Activated naive CD8-positive, alpha-beta T cell treated with anti-CD3 and anti-CD28 coated beads, Interleukin-2, amount 10 ng/mL, durations not matched to agents 7 days and 5 days (primary cell): ENCODE data around the gene RGS19. TPM values are rescaled to one million over a fixed set of nuclear protein-coding genes. Genes with fewer than 3 reads are reported as not detected.
A peak's percentile ranks its signal among the peaks of the same experiment; 100 is the strongest.

Experiments
- ATAC-seq: fragments of 150-1000 bp; cut with Tn5 transposase; one replicate; pipeline ENCODE4 v1.10.0; 2021; ENCODE audit warnings: low read depth, moderate library complexity
- POLR2A ChIA-PET: fragments of 350-600 bp; sonication (Branson Sonifier 250); formaldehyde crosslinking; loops from one replicate; lab custom pipeline; 2021; ENCODE audit warnings: antibody characterized with exemption; lab: Charles Lee
- DNase-seq: peaks from one replicate; pipeline ENCODE4 v3.0.0; 2021
- H3K27ac Mint-ChIP-seq: one replicate; pipeline ENCODE4 v1.8.0; 2022; ENCODE audit warnings: mild to moderate bottlenecking, mixed read lengths
- H3K27me3 Mint-ChIP-seq: one replicate; pipeline ENCODE4 v1.8.0; 2022; ENCODE audit warnings: mild to moderate bottlenecking, moderate library complexity, mixed read lengths
- H3K36me3 Mint-ChIP-seq: one replicate; pipeline ENCODE4 v1.8.0; 2021; ENCODE audit warnings: mild to moderate bottlenecking, mixed read lengths
- H3K4me1 Mint-ChIP-seq: one replicate; pipeline ENCODE4 v1.8.0; 2021; ENCODE audit warnings: mixed read lengths
- H3K4me3 Mint-ChIP-seq: one replicate; pipeline ENCODE4 v1.8.0; 2022; ENCODE audit warnings: mild to moderate bottlenecking, moderate library complexity, mixed read lengths
- H3K9me3 Mint-ChIP-seq: one replicate; pipeline ENCODE4 v1.8.0; 2021; ENCODE audit warnings: mixed read lengths
- total RNA-seq, 2 experiments: library from RNA; stranded (reverse); gene quantifications; one replicate each; pipeline ENCODE4 v1.2.3, GENCODE V29; 2021

Gene RGS19
- total RNA-seq, 2 experiments from 2014 or later, result 95.1 to 106 TPM

- peaks cover 4% of the 10 kb centered on the region for H3K9me3 Mint-ChIP-seq
- H3K27me3 Mint-ChIP-seq, result peaks cover 28% of the 10 kb centered on the region
- peak; percentile 49 for DNase-seq
- no peak for ATAC-seq
- H3K4me1 Mint-ChIP-seq, result peaks cover 28% of the 10 kb centered on the region
- POLR2A ChIA-PET, result interaction anchor here (1.0 to 2.1 kb wide), 4 partner anchors 11 to 562 kb away, joined by 3 to 13 read pairs (median 4); partner anchors contain the start of genes DNAJC5 and PPDPF
- H3K4me3 Mint-ChIP-seq, result peak overlapping the region; percentile 82
- H3K27ac Mint-ChIP-seq, result peak overlapping the region; percentile 54
- peaks cover 3% of the 10 kb centered on the region for H3K36me3 Mint-ChIP-seq
Measured at GRCh38 chr20:64082820-64083377, 3.6 kb upstream of the RGS19 start.

- H3K9me3 Mint-ChIP-seq, result peaks cover 2% of the 10 kb centered on the region
- peak overlapping the region; percentile 9 for H3K27ac Mint-ChIP-seq
- peaks cover 28% of the 10 kb centered on the region for H3K27me3 Mint-ChIP-seq
- DNase-seq (peak; percentile 48), ATAC-seq (no peak)
- peaks cover 5% of the 10 kb centered on the region for H3K36me3 Mint-ChIP-seq
- POLR2A ChIA-PET, result interaction anchor here (1.0 to 1.2 kb wide), 3 partner anchors 42 to 561 kb away, joined by 3 to 4 read pairs (median 3); partner anchors contain the start of gene DNAJC5
- peaks cover 28% of the 10 kb centered on the region for H3K4me1 Mint-ChIP-seq
- peak overlapping the region; percentile 82 for H3K4me3 Mint-ChIP-seq
Measured at GRCh38 chr20:64082126-64082731, 2.9 kb upstream of the RGS19 start.

- Mint-ChIP-seq H3K27ac (peak overlapping the region; percentile 9), H3K9me3 (peaks cover under 1% of the 10 kb centered on the region), H3K4me1 (peaks cover 29% of the 10 kb centered on the region), H3K36me3 (peaks cover 5% of the 10 kb centered on the region), H3K4me3 (peak overlapping the region; percentile 5), H3K27me3 (peaks cover 25% of the 10 kb centered on the region)
- POLR2A ChIA-PET, result interaction anchor here (1.0 to 1.2 kb wide), 2 partner anchors 41 to 561 kb away, joined by 3 to 4 read pairs; no protein-coding TSS in a partner anchor
- DNase-seq (no peak), ATAC-seq (no peak)
Measured at GRCh38 chr20:64081624-64081964, 2.3 kb upstream of the RGS19 start.

- no peak for DNase-seq
- Mint-ChIP-seq H3K9me3 (no peaks in the 10 kb centered on the region), H3K36me3 (peaks cover 6% of the 10 kb centered on the region), H3K4me1 (peaks cover 30% of the 10 kb centered on the region), H3K27ac (peak overlapping the region; percentile 72), H3K4me3 (peak overlapping the region; percentile 82), H3K27me3 (peaks cover 22% of the 10 kb centered on the region)
- ATAC-seq, result no peak
- POLR2A ChIA-PET, result interaction anchor here (0.7 to 7.0 kb wide), 4 partner anchors 14 to 42 kb away, joined by 3 to 114 read pairs (median 16); no protein-coding TSS in a partner anchor
Measured at GRCh38 chr20:64080813-64081623, 1.7 kb upstream of the RGS19 start.

- peaks cover 11% of the 10 kb centered on the region for H3K36me3 Mint-ChIP-seq
- POLR2A ChIA-PET, result interaction anchor here (0.7 to 7.0 kb wide), 7 partner anchors 13 to 100 kb away, joined by 3 to 114 read pairs (median 16); partner anchors contain the start of genes C20orf204, PRPF6, SAMD10 and TCEA2
- no peaks in the 10 kb centered on the region for H3K9me3 Mint-ChIP-seq
- H3K27ac Mint-ChIP-seq, result peak within 1 kb of the TSS; percentile 94
- DNase-seq (no peak), ATAC-seq (peak; percentile 35)
- peaks cover 36% of the 10 kb centered on the region for H3K4me1 Mint-ChIP-seq
- H3K4me3 Mint-ChIP-seq, result peak within 1 kb of the TSS; percentile 96
- H3K27me3 Mint-ChIP-seq, result peaks cover 15% of the 10 kb centered on the region
Measured at GRCh38 chr20:64080013-64080812, 895 bp upstream of the RGS19 start, which contains the start of gene OPRL1. Gene OPRL1, plus strand, starts transcription at chr20:64080082. Its CDS starts 12,639 bp downstream, at chr20:64092721.

GRCh38 chr20:64078934-64079272 lies 415 bp downstream of the RGS19 start:
- DNase-seq (no peak), ATAC-seq (no peak)
- H3K27ac Mint-ChIP-seq, result peak overlapping the region; percentile 94
- peaks cover 32% of the 10 kb centered on the region for H3K4me1 Mint-ChIP-seq
- POLR2A ChIA-PET, result interaction anchor here (0.6 to 7.0 kb wide), 10 partner anchors 12 to 1427 kb away, joined by 3 to 114 read pairs (median 6); partner anchors contain the start of genes C20orf204, PRPF6, SAMD10 and TCEA2
- peaks cover 11% of the 10 kb centered on the region for H3K36me3 Mint-ChIP-seq
- H3K4me3 Mint-ChIP-seq, result peak overlapping the region; percentile 96
- peaks cover 5% of the 10 kb centered on the region for H3K27me3 Mint-ChIP-seq
- H3K9me3 Mint-ChIP-seq, result no peaks in the 10 kb centered on the region

GRCh38 chr20:64077876-64078551 lies 1.3 kb downstream of the RGS19 start:
- H3K36me3 Mint-ChIP-seq, result peaks cover 14% of the 10 kb centered on the region

GRCh38 chr20:64077541-64077875 lies 1.8 kb downstream of the RGS19 start:
- H3K9me3 Mint-ChIP-seq, result no peaks in the 10 kb centered on the region
- H3K27me3 Mint-ChIP-seq, result peaks cover 2% of the 10 kb centered on the region
- H3K36me3 Mint-ChIP-seq, result peaks cover 14% of the 10 kb centered on the region
- H3K27ac Mint-ChIP-seq, result peak overlapping the region; percentile 94
- DNase-seq (no peak), ATAC-seq (peak; percentile 7)
- H3K4me3 Mint-ChIP-seq, result peak overlapping the region; percentile 96
- POLR2A ChIA-PET, result interaction anchor here (0.8 to 7.0 kb wide), 14 partner anchors 10 to 342 kb away, joined by 3 to 114 read pairs (median 4); partner anchors contain the start of genes SAMD10, TCEA2 and UCKL1
- H3K4me1 Mint-ChIP-seq, result peaks cover 29% of the 10 kb centered on the region

More at GRCh38 chr20:64077876-64078551, 1.3 kb downstream of the RGS19 start:
- DNase-seq, result peak; percentile 78
- ATAC-seq, result peak; percentile 62
- POLR2A ChIA-PET, result interaction anchor here (0.6 to 7.0 kb wide), 14 partner anchors 11 to 420 kb away, joined by 3 to 114 read pairs (median 4); partner anchors contain the start of genes RTEL1, SAMD10, TCEA2 and UCKL1
- Mint-ChIP-seq H3K4me1 (peaks cover 32% of the 10 kb centered on the region), H3K4me3 (peak overlapping the region; percentile 96), H3K9me3 (no peaks in the 10 kb centered on the region), H3K27me3 (peaks cover 2% of the 10 kb centered on the region), H3K27ac (peak overlapping the region; percentile 94)

GRCh38 chr20:64077094-64077493 lies 2.2 kb downstream of the RGS19 start:
- Mint-ChIP-seq H3K4me1 (peaks cover 29% of the 10 kb centered on the region), H3K27ac (peak overlapping the region; percentile 94), H3K36me3 (peaks cover 14% of the 10 kb centered on the region), H3K27me3 (no peaks in the 10 kb centered on the region), H3K9me3 (no peaks in the 10 kb centered on the region), H3K4me3 (peak overlapping the region; percentile 96)
- DNase-seq (peak; percentile 70), ATAC-seq (peak; percentile 23)
- POLR2A ChIA-PET, result interaction anchor here (0.8 to 7.0 kb wide), 9 partner anchors 10 to 248 kb away, joined by 3 to 114 read pairs (median 5); partner anchors contain the start of genes SAMD10 and TCEA2

- Mint-ChIP-seq H3K4me1 (peaks cover 24% of the 10 kb centered on the region), H3K27me3 (no peaks in the 10 kb centered on the region), H3K27ac (peak overlapping the region; percentile 48), H3K36me3 (peaks cover 14% of the 10 kb centered on the region), H3K4me3 (peak overlapping the region; percentile 96), H3K9me3 (no peaks in the 10 kb centered on the region)
- DNase-seq (no peak), ATAC-seq (no peak)
- POLR2A ChIA-PET, result interaction anchor here (0.8 to 7.0 kb wide), 9 partner anchors 9 to 555 kb away, joined by 3 to 114 read pairs (median 5); partner anchors contain the start of genes PPDPF, SAMD10 and TCEA2
Measured at GRCh38 chr20:64076061-64076997, 3.0 kb downstream of the RGS19 start.

- peaks cover 21% of the 10 kb centered on the region for H3K4me1 Mint-ChIP-seq
- peak overlapping the region; percentile 96 for H3K4me3 Mint-ChIP-seq
- H3K27me3 Mint-ChIP-seq, result no peaks in the 10 kb centered on the region
- no peak for ATAC-seq
- H3K27ac Mint-ChIP-seq, result peak overlapping the region; percentile 34
- no peak for DNase-seq
- H3K36me3 Mint-ChIP-seq, result peaks cover 14% of the 10 kb centered on the region
- H3K9me3 Mint-ChIP-seq, result no peaks in the 10 kb centered on the region
- POLR2A ChIA-PET, result interaction anchor here (1.2 to 7.0 kb wide), 3 partner anchors 8 to 554 kb away, joined by 5 to 114 read pairs (median 5); partner anchors contain the start of gene PPDPF
Measured at GRCh38 chr20:64075556-64075955, 3.8 kb downstream of the RGS19 start.
